HepG2 (cell line): Measurements from ENCODE around the gene ALG14. TPM values are rescaled to one million over a fixed set of nuclear protein-coding genes. Genes with fewer than 3 reads are reported as not detected.

Experiments used
- ATAC-seq: fragments of 200-7000 bp; cut with Tn5 transposase; 3 replicates; pipeline ENCODE4 v1.9.1; 2020; ENCODE audit warnings: mild to moderate bottlenecking, moderate library complexity
- BruUV-seq: library from RNA; stranded (reverse); fragments of 400-500 nt; replicated peaks from 2 replicates; lab custom pipeline; 2021; lab: Mats Ljungman, UMichigan
- CTCF ChIA-PET: fragments of 300-600 bp; formaldehyde crosslinking; extraction: SDS; loops from one replicate; lab custom pipeline; 2021; ENCODE audit warnings: low total read pairs, inconsistent platforms, low intra/inter-chr PET ratio; lab: Yijun Ruan, JAX
- POLR2A ChIA-PET: fragments of 350-600 bp; sonication (Branson Sonifier 250); formaldehyde crosslinking; loops from one replicate; lab custom pipeline; 2020; ENCODE audit warnings: antibody characterized with exemption, inconsistent platforms; lab: Yijun Ruan, JAX
- DNase-seq: peaks from one replicate; pipeline ENCODE4 v3.0.0-alpha.2; 2015; ENCODE audit warnings: low spot score
- FAIRE-seq: peaks from 3 replicates; lab custom pipeline; 2011; peaks lifted over from hg19 to GRCh38; lab: Jason Lieb, UNC
- H2AFZ ChIP-seq: one replicate; pipeline ENCODE4 v1.6.1; 2011; ENCODE audit warnings: low read length, inconsistent platforms
- H3K27ac ChIP-seq: fragments of 300-600 bp; 3 replicates; pipeline ENCODE4 v1.8.0; 2011; ENCODE audit warnings: mixed run types, mild to moderate bottlenecking, mixed read lengths, low read length, inconsistent platforms; ENCODE audit not compliant: insufficient read depth; ENCODE audit errors: extremely low read length
- H3K27me3 ChIP-seq, 2 experiments: fragments of 200-600 bp in 1 of 2; 2 replicates in 1 of 2; 3 replicates in 1 of 2; pipeline versions ENCODE4 v1.6.0 to v1.8.0; 2011; ENCODE audit warnings: low read length in 2 of 2, mild to moderate bottlenecking in 2 of 2, moderate library complexity in 2 of 2, inconsistent platforms in 1 of 2; ENCODE audit not compliant: insufficient read depth in 2 of 2, control insufficient read depth in 1 of 2
- H3K36me3 ChIP-seq, 2 experiments: fragments of 200-600 bp in 1 of 2; replicated peaks in 1 of 2; 2 replicates in 1 of 2; 3 replicates in 1 of 2; pipeline versions ENCODE4 v1.5.1 to v1.8.0; 2011; ENCODE audit warnings: low read length in 2 of 2, inconsistent platforms in 1 of 2; ENCODE audit not compliant: insufficient read depth in 2 of 2, control insufficient read depth in 1 of 2
- H3K4me1 ChIP-seq: 2 replicates; pipeline ENCODE4 v1.5.1; 2012; ENCODE audit warnings: low read length, inconsistent platforms; ENCODE audit not compliant: insufficient read depth
- H3K4me2 ChIP-seq: 2 replicates; pipeline ENCODE4 v1.6.0; 2011; ENCODE audit warnings: low read depth, low read length, inconsistent platforms
- H3K4me3 ChIP-seq, 3 experiments: fragments of 200-600 bp in 1 of 3; sonication (generic), shearing (Covaris generic) in 1 of 3; replicated peaks in 1 of 3; 2 replicates each; pipeline ENCODE4 v1.5.1; 2011 to 2016; ENCODE audit warnings: low read length in 3 of 3, inconsistent platforms in 2 of 3, low read depth in 2 of 3, mild to moderate bottlenecking in 2 of 3, control low read depth in 1 of 3, mixed read lengths in 1 of 3; ENCODE audit not compliant: insufficient read depth in 1 of 3
- H3K79me2 ChIP-seq: one replicate; pipeline ENCODE4 v1.6.1; 2011; ENCODE audit warnings: low read length, inconsistent platforms; ENCODE audit not compliant: insufficient read depth
- H3K9ac ChIP-seq: 2 replicates; pipeline ENCODE4 v1.6.0; 2011; ENCODE audit warnings: mild to moderate bottlenecking, low read depth, low read length, inconsistent platforms; ENCODE audit not compliant: insufficient read depth
- H3K9me3 ChIP-seq: 2 replicates; pipeline ENCODE4 v1.5.1; 2012; ENCODE audit warnings: mild to moderate bottlenecking, low read length
- H4K20me1 ChIP-seq: 2 replicates; pipeline ENCODE4 v1.6.0; 2011; ENCODE audit warnings: inconsistent platforms, mild to moderate bottlenecking, low read length, moderate library complexity; ENCODE audit not compliant: insufficient read depth
- BORCS8-MEF2B ChIP-seq: sonication (generic); formaldehyde crosslinking; IDR thresholded peaks from 2 replicates; pipeline ENCODE4 v1.8.0; 2022; ENCODE audit warnings: mild to moderate bottlenecking, missing genetic modification reagents
- CENPT ChIP-seq: sonication (generic); formaldehyde crosslinking; IDR thresholded peaks from 2 replicates; pipeline ENCODE4 v1.8.0; 2022; ENCODE audit warnings: low read depth, mild to moderate bottlenecking, moderate library complexity, missing genetic modification reagents
- CREB1 ChIP-seq, 2 experiments: fragments of 450-650 bp in 1 of 2; IDR thresholded peaks; 2 replicates each; pipeline ENCODE4 v1.6.1; 2016 to 2017; ENCODE audit warnings: control low read depth in 1 of 2, mild to moderate bottlenecking in 1 of 2, missing compliant biosample characterization in 1 of 2, missing genetic modification characterization in 1 of 2
- ETS1 ChIP-seq: sonication (generic); formaldehyde crosslinking; IDR thresholded peaks from 2 replicates; pipeline ENCODE4 v1.4.0; 2020; ENCODE audit warnings: missing genetic modification reagents
- GTF2F1 ChIP-seq: fragments of 150-350 bp; IDR thresholded peaks from 2 replicates; pipeline ENCODE4 v1.6.1; 2014; ENCODE audit warnings: low read length
- HNF1A ChIP-seq, 2 experiments: sonication (generic) in 1 of 2; formaldehyde crosslinking in 1 of 2; IDR thresholded peaks; 2 replicates each; pipeline versions ENCODE4 v1.4.0 to v1.6.1; 2016 to 2020; ENCODE audit warnings: borderline replicate concordance in 1 of 2, low read depth in 1 of 2, mild to moderate bottlenecking in 1 of 2, missing genetic modification reagents in 1 of 2
- ISL2 ChIP-seq: sonication (generic); formaldehyde crosslinking; IDR thresholded peaks from 2 replicates; pipeline ENCODE4 v1.5.0; 2020; ENCODE audit warnings: missing genetic modification reagents
- POGZ ChIP-seq: sonication (generic); formaldehyde crosslinking; IDR thresholded peaks from 2 replicates; pipeline ENCODE4 v1.4.0; 2020; ENCODE audit warnings: mild to moderate bottlenecking, missing genetic modification reagents
- REPIN1 ChIP-seq: sonication (generic); formaldehyde crosslinking; IDR thresholded peaks from 2 replicates; pipeline ENCODE4 v1.8.0; 2022; ENCODE audit warnings: missing genetic modification reagents, low read depth, mild to moderate bottlenecking, borderline replicate concordance
- SNAI1 ChIP-seq: sonication (generic); formaldehyde crosslinking; IDR thresholded peaks from 2 replicates; pipeline ENCODE4 v1.5.0; 2020; ENCODE audit warnings: mild to moderate bottlenecking, missing genetic modification reagents, borderline replicate concordance
- SP2 ChIP-seq: sonication (generic); formaldehyde crosslinking; IDR thresholded peaks from 2 replicates; pipeline ENCODE4 v1.5.1; 2020; ENCODE audit warnings: mild to moderate bottlenecking, missing genetic modification reagents
- THRA ChIP-seq: sonication (generic); formaldehyde crosslinking; IDR thresholded peaks from 2 replicates; pipeline ENCODE4 v1.4.0; 2020; ENCODE audit warnings: missing genetic modification reagents, borderline replicate concordance
- ZBTB1 ChIP-seq: sonication (generic); formaldehyde crosslinking; IDR thresholded peaks from 2 replicates; pipeline ENCODE4 v1.4.0; 2020; ENCODE audit warnings: missing genetic modification reagents, borderline replicate concordance
- ZFP36L2 ChIP-seq: sonication (generic); formaldehyde crosslinking; IDR thresholded peaks from 2 replicates; pipeline ENCODE4 v1.4.0; 2020; ENCODE audit warnings: missing genetic modification reagents
- ZFP37 ChIP-seq: sonication (generic); formaldehyde crosslinking; IDR thresholded peaks from 2 replicates; pipeline ENCODE4 v1.4.0; 2020; ENCODE audit warnings: missing genetic modification reagents, borderline replicate concordance
- ZNF205 ChIP-seq: IDR thresholded peaks from 2 replicates; pipeline ENCODE4 v1.6.1; 2018; ENCODE audit warnings: missing biosample characterization, missing genetic modification reagents
- ZNF549 ChIP-seq: sonication (generic); formaldehyde crosslinking; IDR thresholded peaks from 2 replicates; pipeline ENCODE4 v1.5.0; 2020; ENCODE audit warnings: missing genetic modification reagents
- WGBS: methylation state at CpG from one replicate; pipeline ENCODE4 v1.1.6; 2017; ENCODE audit warnings: low lambda C conversion rate; 5-methylcytosine and 5-hydroxymethylcytosine counted together
- in situ Hi-C: cut with HindIII; loops from 2 replicates; pipeline ENCODE4 v1.10.0; 2017; ENCODE audit warnings: low pct_unique_long_range_greater_than_20kb; ENCODE audit not compliant: extremely low pct_ligation_motif_present
- intact Hi-C: fragments of 100-400 bp; cut with micrococcal nuclease; formaldehyde crosslinking; loops from one replicate; pipeline ENCODE4 v1.10.0; 2022; ENCODE audit not compliant: unreplicated experiment
- polyA plus RNA-seq, 8 experiments: library from polyadenylated mRNA; depleted of rRNA in 3 of 8; stranded (reverse) in 7 of 8; unstranded in 1 of 8; fragments of >200 nt; fragmentation: Illumina TruSeq in 4 of 8; extraction: Trizol in 4 of 8; gene quantifications; 2 replicates each; pipeline versions ENCODE4 v1.2.1 to v1.2.3, GENCODE V29; 2011 to 2016; ENCODE audit warnings: low read depth in 4 of 8, missing spikeins in 1 of 8, mixed read lengths in 1 of 8; ENCODE audit not compliant: insufficient read depth in 1 of 8
- total RNA-seq, 5 experiments: library from RNA; depleted of rRNA; stranded (reverse); fragments of >200 nt; fragmentation: Illumina TruSeq; extraction: Trizol; gene quantifications; 2 replicates each; pipeline ENCODE4 v1.2.3, GENCODE V29; 2016; ENCODE audit warnings: low read depth in 1 of 5

The ALG14 gene
- total and polyA plus RNA-seq, 2 of the 13 experiments (the other 11 are each of a cell fraction or from before 2014, with no cell fraction given) = 4.5 to 12.7 TPM

- no peak for ATAC-seq
These were observed 134.9 kb downstream of the ALG14 start for GRCh38 chr1:94937820-94938219.

More at GRCh38 chr1:94937820-94938219, 134.9 kb downstream of the ALG14 start:
- Histone ChIP-seq H3K36me3 (peaks cover 0 to 4% of the 10 kb centered on the region in 2 experiments; a peak in 1 of 5 replicates), H3K9me3 (no peaks in the 10 kb centered on the region), H4K20me1 (no peaks in the 10 kb centered on the region), H2AFZ (no peak overlapping the region), H3K4me1 (peaks cover 20% of the 10 kb centered on the region), H3K27ac (no peak overlapping the region), H3K4me3 (no peak overlapping the region), H3K4me2 (no peak overlapping the region), H3K79me2 (no peaks in the 10 kb centered on the region), H3K27me3 (no peaks in the 10 kb centered on the region), H3K9ac (no peak overlapping the region)
- ChIA-PET CTCF (no interaction called here), POLR2A (no interaction called here)
- no TSS peak for BruUV-seq
- no peak for TF ChIP-seq ETS1 (CRISPR knock-in tag)
- no peak for TF ChIP-seq THRA
- no peak for TF ChIP-seq CREB1 (IDR thresholded peaks at IDR 0.05)
- no peak for TF ChIP-seq CREB1 (CRISPR knock-in tag; IDR thresholded peaks at IDR 0.05)
- no peak for TF ChIP-seq SP2 (CRISPR knock-in tag)
- TF ChIP-seq ZNF549 (CRISPR knock-in tag) = no peak
- TF ChIP-seq GTF2F1 = no peak
- no peak for TF ChIP-seq CENPT (CRISPR knock-in tag)
- no peak for TF ChIP-seq SNAI1 (CRISPR knock-in tag)
- TF ChIP-seq ZNF205 (CRISPR knock-in tag) = no peak
- TF ChIP-seq ZFP36L2 (CRISPR knock-in tag) = no peak
- TF ChIP-seq HNF1A (IDR thresholded peaks at IDR 0.05; ENCODE audit: low read depth) = no peak
- no peak for TF ChIP-seq HNF1A (CRISPR knock-in tag; IDR thresholded peaks at IDR 0.05; ENCODE audit: borderline replicate concordance)
- TF ChIP-seq BORCS8-MEF2B (CRISPR knock-in tag) = no peak
- no peak for TF ChIP-seq ISL2 (CRISPR knock-in tag)
- TF ChIP-seq POGZ (CRISPR knock-in tag) = no peak
- no peak for TF ChIP-seq REPIN1 (CRISPR knock-in tag)
- no peak for TF ChIP-seq ZFP37 (CRISPR knock-in tag)
- no peak for TF ChIP-seq ZBTB1 (CRISPR knock-in tag)
- in situ Hi-C loops = no loop called here
- no peak for FAIRE-seq
- WGBS = 52% methylated on average over 1 of the region's 1 CpG
- intact Hi-C loops = no loop called here
- DNase-seq = no peak
